Adrenal gland (tissue), 5 donors: ENCODE results near the gene PEX14.

Experiments
- POLR2A ChIP-seq, 2 donors: fragments of 450-650 bp; IDR thresholded peaks; one replicate each; pipeline ENCODE4 v1.6.1; 2017; ENCODE audit warnings: antibody characterized with exemption in 2 of 2, mild to moderate bottlenecking in 2 of 2, moderate library complexity in 1 of 2
- TF ChIP-seq, protein P1 (sequence below), 6 experiments: fragments of 450-650 bp in 4 of 6; fragments of 200-600 bp in 2 of 6; sonication (generic) in 1 of 6; IDR thresholded peaks; 1 replicate in 5 of 6; 2 replicates in 1 of 6; pipeline versions ENCODE4 v1.5.1 to v1.8.0; 2016 to 2021; ENCODE audit warnings: antibody characterized with exemption in 6 of 6, mild to moderate bottlenecking in 2 of 6, moderate library complexity in 1 of 6
- donor health status: DM: no; HTN: no; CAD: no.

GRCh38 chr1:10521537-10522157, 46.9 kb downstream of the PEX14 start:
- TF ChIP-seq, protein P1, sequence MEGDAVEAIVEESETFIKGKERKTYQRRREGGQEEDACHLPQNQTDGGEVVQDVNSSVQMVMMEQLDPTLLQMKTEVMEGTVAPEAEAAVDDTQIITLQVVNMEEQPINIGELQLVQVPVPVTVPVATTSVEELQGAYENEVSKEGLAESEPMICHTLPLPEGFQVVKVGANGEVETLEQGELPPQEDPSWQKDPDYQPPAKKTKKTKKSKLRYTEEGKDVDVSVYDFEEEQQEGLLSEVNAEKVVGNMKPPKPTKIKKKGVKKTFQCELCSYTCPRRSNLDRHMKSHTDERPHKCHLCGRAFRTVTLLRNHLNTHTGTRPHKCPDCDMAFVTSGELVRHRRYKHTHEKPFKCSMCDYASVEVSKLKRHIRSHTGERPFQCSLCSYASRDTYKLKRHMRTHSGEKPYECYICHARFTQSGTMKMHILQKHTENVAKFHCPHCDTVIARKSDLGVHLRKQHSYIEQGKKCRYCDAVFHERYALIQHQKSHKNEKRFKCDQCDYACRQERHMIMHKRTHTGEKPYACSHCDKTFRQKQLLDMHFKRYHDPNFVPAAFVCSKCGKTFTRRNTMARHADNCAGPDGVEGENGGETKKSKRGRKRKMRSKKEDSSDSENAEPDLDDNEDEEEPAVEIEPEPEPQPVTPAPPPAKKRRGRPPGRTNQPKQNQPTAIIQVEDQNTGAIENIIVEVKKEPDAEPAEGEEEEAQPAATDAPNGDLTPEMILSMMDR (IDR thresholded peaks at IDR 0.05), result no peak
- no peak for TF ChIP-seq POLR2A (IDR thresholded peaks at IDR 0.05)
